ENCODE data around the gene GPC6.
"Not testable (repeated sequence)": the region's sequence is repeated elsewhere in the genome, so short reads cannot be mapped to it uniquely, and the experiment has no call there.

Gene GPC6

DNA sequence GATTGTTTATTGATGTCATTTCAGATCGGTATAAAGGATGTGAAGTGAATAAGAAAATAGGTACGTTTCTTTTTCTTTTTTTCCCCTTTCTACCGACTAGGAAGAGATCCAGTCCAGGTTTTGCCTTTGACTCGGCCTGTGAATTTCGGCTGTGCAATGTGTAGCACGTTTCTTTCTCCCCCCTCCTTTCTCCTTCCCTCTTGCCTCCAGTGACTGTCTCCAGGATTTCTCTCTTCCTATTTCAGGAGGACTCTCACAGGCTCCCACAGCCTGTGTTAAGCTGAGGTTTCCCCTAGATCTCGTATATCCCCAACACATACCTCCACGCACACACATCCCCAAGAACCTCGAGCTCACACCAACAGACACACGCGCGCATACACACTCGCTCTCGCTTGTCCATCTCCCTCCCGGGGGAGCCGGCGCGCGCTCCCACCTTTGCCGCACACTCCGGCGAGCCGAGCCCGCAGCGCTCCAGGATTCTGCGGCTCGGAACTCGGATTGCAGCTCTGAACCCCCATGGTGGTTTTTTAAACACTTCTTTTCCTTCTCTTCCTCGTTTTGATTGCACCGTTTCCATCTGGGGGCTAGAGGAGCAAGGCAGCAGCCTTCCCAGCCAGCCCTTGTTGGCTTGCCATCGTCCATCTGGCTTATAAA is at the start of gene GPC6:
GPC6 (plus strand) TSS at position 185 of the 657 bp plus-strand sequence.
- peak; percentile 60 for DNase-seq

DNA sequence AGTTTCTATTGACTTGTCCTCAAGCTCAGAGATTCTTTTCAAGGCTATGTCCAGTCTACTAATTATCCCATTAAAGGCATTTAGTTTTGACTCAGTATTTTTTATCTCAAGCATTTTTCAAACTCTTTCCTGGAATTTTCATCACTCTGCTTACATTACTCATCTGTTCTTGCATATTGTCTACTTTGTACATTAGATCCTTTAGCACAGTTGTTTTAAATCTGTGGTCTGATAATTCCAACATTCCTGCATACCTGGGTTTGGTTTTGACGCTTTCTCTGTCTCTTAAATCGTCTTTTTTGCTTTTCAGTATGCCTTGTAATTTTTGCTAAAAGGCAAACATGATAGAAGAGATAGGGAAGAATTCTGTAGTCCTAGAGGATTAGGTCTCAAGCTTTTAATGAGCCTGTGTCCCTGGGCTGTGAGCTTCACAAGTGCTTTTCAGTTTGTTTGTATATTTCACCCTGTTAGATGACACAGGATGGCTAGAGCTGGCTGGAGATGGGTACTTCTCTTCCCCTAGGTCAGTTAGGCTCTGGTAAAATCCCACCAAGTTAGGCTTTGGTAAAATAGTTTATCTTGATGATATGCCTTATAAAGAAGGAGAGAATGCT is 46.1 kb upstream of the GPC6 start:
- no peak for DNase-seq

DNA sequence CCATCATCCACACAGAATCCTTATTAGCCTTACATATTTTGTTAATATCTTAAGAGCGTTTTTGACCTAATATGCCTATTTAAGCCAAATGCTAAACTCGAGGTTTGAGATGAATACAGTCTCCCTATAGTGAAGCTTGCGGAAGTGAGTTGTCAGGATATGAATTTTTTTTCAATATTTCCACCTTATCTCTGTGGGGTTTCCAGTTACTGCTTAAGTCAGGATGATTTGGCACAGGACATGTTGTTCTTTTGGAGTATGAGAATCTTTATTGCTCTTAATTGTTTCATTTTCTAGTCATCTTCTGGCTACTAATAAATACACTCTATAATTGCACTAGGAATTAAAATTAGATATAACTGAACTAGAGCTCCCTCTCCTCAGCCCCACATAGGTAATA is 44.2 kb upstream of the GPC6 start:
- no peak for DNase-seq

DNA sequence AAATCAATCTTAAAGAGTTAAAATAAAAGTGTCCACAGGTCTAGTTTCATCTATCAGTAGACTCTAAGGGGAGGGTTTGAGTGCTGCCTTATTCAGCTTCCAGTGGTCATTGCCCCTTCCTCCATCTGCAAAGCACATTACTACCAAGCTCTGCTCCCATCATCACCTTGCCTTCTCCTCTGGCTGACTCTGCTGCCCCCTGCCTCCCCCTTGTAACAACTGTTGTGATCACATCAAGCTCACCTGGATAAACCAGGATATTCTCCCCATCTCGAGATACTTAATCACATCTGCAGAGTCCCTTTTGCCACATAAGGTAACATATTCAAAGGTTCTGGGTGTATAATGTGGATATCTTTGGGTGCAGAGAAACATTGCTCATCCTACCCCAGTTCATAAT is 43.3 kb upstream of the GPC6 start:
- peak; percentile 0 for DNase-seq

DNA sequence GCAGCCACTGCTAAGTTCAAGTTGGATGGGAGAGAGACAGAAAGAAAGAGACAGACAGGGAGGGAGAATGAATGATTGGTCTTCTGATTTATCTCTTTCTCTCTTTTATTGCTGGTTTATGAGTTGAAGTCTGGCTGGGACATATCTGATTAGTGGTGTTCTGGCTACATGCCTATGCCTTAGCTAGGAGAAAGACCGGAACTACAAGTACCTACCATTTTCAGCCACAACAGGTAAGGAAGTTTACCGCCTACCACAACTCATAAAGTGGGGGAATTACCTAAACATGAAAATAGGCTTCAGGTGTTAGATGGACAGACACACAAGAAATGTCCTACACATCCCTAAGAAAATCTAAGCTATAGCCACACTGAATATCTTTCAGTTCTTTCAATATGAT is 36.6 kb upstream of the GPC6 start:
- no peak for DNase-seq

DNA sequence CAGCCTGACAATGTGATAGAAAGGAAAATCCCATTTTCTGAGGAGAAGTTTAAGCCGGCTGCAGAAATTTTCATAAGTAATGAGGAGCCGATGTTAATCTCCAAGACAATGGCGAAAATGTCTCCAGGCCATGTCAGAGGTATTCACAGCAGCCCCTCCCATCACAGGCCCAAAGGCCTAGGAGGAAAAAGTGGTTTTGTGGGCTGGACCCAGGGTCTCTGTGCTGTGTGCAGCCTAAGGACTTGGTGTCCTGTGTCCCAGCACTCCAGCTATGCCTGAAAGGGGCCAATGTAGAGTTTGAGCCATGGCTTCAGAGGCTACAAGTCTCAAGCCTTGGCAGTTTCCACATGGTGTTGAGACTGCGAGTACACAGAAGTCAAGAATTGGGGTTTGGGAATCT is 32.9 kb upstream of the GPC6 start:
- no peak for DNase-seq

DNA sequence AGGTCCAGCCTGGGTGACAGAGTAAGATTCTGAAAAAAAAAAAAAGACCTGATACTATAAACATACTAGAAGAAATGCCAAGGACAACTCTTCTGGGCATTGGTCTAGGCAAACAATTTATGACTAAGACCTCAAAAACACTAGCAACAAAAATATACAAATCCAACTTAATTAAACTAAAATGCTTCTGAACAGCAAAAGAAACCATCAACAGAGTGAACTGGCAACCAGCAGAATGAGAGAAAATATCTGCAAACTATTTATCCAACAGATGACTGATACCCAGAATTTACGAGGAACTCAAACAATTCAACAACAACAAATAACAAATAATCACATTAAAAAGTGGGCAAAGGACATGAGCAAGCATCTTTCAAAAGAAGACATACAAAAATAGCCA is 26.8 kb upstream of the GPC6 start:
- no peak for DNase-seq

DNA sequence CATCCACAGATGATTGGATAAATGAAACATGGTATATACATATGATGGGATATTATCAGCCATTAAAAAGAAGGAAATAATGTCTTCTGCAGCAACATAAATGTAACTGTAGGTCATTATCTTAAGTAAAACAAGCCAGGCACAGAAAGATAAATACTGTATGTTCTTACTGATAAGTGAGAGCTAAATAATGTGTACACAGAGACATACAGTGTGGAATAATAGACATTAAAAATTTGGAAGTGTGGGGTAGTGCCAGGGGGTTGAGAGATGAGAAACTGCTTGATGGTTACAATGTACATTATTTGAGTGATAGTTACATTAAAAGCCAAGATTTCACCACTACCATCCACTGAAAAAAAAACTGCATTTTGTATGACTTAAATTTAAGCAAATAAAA is 26.0 kb upstream of the GPC6 start:
- no peak for DNase-seq

DNA sequence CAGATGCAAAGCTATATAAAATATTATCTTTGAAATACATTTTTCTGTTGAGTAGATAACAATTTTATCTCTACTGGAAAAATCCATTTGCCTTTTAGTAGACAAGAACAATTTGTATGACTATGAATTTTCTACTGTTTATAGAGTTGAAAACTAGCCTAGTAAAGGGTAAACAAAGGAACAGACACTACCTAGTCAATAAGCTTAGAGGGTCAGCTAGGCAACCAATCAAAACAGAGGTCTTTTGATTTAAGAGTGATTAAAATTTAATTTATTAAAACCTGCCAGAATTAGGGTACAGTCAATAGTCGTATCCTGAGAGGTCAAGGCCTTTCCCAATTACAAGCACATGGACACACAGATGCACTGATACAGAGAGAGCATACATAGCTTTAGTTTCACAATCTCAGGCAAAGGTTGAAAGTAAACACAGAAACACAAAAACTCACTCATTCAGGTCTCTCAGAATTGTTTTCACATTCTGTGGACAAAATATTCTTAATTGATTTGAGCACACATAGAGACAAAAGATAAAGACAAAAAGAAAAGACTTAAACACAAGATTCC is 24.5 kb upstream of the GPC6 start:
- no peak for DNase-seq

DNA sequence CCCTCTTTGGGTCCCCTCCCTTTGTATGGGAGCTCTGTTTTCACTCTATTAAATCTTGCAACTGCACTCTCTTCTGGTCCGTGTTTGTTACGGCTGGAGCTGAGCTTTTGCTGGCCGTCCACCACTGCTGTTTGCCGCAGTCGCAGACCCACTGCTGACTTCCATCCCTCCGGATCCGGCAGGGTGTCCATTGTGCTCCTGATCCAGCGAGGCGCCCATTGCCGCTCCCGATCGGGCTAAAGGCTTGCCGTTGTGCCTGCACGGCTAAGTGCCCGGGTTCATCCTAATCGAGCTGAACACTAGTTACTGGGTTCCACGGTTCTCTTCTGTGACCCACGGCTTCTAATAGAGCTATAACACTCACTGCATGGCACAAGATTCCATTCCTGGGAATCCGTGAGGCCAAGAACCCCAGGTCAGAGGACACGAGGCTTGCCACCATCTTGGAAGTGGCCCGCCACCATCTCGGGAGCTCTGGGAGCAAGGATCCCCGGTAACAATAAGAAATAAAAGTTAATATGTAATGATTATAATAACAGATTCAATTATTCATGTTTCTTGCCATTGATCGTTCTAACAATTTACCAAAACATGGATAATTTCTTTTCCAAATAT is 19.7 kb upstream of the GPC6 start:
- DNase-seq: not testable (repeated sequence)

DNA sequence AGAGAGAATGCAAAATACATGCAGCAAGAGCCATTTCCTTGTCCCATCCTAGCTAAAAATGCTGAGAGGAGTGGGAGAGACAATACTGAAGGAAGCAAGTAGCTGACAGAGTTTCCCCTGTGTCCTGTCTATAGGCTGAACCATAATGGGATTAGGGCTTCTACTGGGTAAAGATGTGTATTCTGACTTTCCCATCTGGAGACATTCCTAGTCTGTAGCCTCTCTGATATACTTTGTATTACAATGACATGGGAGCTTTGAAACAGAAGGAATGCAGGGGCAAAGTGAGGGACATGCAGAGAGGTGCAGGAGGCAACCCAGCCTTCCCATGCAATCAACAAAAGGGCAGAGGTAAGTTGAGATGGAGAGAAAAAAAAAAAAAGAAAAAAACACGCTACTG is 10.5 kb upstream of the GPC6 start:
- no peak for DNase-seq

DNA sequence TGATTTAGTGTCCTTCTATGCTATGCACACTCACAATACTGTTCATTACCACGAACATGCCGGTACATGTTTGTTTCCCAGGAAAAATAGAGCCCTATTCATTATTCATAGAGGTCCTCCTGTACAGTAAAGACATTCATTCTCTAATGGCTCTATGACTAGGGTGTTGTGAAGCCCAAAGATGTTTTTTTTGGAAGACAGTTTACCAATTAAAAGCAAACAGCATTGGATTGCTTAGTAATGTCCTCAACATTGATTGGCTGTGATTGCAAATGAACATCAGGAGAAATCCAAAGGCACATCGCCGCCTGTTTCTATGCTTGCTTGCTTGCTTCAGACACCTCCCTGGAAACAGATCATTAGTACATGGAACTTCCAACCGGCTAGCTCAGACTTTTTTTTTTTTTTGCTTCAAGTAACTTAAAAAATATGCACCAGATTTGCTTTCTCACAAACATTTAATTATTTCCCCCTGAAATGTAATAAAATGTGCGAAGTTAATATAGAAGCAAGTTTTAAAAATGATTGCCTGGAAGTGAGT is 8.8 kb upstream of the GPC6 start:
- DNase-seq: no peak

DNA sequence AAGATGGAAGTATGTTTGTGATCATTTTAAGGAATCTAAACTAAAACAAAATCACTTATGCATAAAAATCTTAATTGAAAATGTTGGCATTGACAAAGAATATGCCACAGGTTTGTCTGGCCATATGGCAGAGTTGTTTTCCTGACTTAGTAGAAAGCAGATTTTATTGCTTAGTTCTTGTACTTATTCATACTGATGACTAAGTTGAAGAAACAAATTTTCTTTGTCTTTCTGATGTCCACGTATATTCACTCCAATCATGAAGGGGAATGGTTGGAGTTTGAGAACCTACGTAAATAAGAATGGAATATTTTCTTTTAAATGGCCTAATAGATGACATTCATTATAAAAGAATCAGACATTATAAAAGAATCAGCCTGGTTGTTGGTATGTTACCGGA is 8.0 kb upstream of the GPC6 start:
- DNase-seq: no peak

DNA sequence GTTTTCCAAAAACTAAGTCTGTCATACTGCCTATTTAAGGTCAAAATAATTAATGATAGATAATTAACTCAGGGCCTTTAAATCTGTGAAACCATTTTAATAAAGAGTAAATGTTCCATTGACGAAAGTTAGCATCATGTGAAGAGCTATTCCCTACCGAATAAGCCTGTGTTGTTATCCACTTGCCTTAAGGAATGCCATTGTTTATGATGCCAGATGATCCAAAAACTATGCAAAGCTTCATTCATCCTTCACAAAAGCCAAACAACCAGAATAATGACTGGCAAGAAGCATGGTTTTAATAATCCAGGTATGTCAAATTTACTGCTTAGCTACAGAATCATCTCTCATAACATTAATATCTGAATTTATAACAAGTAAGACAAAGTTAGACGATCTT is 6.5 kb upstream of the GPC6 start:
- no peak for DNase-seq

DNA sequence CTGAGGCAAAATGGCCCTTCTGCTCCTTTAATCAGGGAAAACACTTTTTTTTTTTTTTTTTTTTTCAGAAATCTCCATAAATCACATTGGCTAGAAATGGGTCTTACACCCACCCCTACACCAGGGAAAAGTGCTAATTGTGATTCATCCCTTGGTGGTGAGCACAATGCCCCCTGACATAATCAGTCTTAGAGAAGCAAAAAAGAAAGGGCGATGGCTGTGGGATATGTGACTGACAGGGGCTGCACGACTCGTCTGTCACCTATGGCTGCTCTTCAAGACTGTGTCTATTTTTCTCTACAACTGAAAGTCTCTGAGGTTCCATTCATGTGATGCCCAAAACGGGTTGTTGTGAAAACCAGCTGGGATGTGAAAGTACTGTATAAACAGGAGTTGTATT is 3.6 kb upstream of the GPC6 start:
- DNase-seq: no peak

DNA sequence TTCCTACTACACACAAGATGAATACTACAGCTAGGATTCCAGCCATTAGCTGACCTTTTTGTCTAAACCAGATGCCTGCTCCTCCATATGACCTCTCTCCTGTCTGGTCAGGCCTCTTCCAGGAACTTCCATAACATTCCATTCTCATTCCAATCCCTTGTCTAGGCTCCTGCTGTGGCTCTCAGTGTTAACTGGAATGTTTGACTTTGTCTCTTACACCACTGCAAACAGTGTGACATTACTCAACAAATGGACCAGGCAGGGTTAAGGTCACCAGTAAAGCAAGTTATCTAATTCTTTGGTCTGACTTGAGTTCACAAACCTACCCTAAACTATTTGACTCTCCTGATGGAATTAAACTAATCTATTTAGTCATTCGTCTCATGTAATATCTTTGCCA is 2.1 kb upstream of the GPC6 start:
- no peak for DNase-seq

DNA sequence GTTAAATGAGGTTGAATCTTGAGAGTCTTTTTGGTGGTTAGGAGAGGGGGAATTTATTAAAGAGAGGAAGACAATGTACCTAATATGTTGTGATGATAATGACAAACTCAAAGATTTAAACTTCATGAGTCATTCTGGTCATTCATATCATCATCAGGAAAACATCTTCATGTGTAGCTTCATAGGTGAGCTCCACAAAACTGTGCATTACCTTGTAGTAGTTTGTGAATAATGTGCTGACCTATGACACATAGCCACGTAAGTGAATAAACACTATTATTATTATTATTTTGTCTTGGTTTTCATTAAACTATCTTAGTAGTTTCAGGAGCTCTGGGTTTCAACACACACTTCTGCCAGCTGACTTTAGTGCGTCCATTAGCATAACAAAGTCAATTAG is 997 bp upstream of the GPC6 start:
- no peak for DNase-seq

DNA sequence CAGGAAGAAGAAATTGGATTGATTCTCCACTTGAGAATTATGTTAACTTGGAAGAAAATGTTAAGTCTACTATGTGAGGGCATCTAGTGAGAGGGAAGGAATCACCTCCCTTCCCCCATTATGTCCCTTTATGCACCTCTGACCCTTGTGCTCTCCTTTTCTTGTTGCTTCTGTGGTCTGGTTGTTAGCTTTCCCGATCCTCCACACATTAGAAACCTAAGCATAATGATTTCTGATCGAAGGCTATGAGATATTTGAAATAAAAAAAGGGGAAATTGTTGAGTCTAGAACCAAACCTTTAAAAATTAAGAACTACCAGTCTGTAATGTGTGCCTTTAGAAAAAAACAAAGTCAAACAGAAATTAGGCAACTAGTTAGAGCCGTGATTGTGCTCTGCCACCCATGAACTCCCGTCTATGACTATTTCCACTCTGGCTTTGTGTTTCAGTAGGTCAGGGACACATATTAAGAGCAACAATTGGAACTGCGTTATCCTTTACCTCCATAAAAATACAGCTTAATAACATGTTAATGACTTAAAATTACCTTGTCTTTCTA is 463 bp upstream of the GPC6 start:
- DNase-seq: no peak

DNA sequence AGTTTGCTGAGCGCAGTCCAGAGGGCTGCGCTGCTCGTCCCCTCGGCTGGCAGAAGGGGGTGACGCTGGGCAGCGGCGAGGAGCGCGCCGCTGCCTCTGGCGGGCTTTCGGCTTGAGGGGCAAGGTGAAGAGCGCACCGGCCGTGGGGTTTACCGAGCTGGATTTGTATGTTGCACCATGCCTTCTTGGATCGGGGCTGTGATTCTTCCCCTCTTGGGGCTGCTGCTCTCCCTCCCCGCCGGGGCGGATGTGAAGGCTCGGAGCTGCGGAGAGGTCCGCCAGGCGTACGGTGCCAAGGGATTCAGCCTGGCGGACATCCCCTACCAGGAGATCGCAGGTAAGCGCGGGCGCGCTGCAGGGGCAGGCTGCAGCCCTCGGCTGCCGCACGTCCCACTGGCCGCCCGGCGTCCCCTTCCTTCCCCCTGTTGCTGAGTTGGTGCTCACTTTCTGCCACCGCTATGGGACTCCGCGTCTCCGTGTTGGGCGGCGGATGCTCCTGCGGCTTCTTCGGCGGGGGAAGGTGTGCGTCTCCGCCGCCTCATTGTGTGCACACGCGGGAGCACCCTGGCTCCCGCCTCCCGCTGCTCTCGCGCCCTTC is 772 bp downstream of the GPC6 start:
- peak; percentile 65 for DNase-seq

DNA sequence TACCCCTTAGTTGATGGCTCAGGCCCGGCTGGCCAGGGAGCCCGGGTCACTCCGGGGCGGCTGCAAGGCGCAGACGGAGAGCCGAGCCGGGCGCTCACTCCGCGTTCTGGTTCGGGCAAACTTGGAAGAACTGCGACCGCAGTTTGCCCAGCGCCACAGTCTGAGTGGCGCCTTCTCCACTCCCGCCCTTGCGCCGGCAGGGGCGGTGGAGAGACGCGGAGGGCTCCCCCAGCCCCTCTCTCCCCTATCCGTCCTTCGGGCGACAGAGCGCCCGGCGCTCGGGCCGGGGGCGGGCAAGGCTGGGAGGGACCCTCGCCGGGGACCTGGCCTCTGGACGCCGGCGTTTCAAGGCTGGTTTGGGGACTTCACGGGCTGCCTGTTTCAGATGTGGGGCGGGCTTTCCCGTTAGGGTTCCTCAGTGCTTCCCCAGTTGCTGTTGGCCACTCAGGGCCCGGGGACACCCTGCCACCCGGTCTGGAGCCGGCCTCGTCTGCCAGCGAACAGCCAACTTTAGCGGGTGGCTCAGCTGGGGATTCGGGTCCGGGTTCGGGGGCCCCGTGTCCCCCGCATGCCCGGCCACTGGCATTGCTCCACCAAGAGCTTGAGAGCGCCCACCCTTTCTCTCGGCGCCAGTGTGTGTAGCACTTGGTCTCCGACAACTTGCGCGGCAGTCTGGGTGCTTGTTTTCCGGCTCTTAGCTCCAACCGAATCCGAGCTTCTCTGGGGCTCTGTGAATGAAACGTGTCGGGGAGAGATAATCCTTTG is 1.5 kb downstream of the GPC6 start:
- DNase-seq: peak; percentile 65

DNA sequence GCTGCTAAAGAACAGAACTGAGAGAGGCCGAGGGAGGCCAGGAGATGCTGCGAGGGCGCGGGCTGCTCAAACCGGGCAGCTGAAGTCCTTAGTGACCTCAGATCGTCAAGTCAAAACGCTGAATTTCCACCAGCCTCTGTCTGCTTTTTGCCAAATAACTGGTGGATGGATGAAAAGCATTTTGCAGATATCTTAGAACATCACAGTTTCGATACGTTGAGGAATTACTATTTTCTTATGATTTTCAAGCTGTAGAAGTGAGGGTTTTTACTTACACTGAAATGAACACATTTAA is 2.0 kb downstream of the GPC6 start:
- no peak for DNase-seq

DNA sequence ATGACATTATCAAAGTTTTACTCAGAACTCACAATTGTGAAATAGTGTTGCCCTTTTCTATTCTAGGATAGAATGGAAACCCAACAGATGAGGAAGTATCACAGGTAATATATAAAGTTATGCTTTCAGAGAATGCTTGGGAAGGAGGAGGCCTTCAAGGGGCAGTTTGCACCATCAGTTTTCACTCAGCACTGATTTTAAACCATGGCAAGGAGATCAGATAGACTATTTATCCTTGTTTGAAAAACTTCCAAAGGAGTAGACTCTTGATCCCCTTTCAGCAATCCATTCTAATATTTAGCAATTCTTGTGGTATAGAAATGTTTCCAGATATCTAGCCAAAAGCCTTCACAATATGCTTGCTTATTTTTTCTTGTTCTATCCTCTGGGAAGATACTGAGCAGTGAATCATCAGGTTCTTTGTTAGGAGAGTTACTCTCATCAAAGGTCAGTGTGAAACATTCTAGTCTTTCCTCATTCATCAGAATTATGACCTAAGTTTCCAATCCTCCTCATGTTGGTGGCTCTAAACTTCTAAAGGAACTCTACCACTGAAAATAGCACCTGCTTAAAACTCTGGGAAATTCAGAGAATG is 3.8 kb downstream of the GPC6 start:
- no peak for DNase-seq
